A673 (cell line): ENCODE measurements around the gene SLC22A16. TPM values are rescaled to one million over a fixed set of nuclear protein-coding genes. Genes with fewer than 3 reads are reported as not detected.

Experiments used
- BruUV-seq: library from RNA; stranded (reverse); fragments of 400-500 nt; replicated peaks from 2 replicates; lab custom pipeline; 2021; lab: Mats Ljungman, UMichigan
- CTCF ChIA-PET: fragments of 300-600 bp; sonication (Branson Sonifier 250); formaldehyde crosslinking; loops from one replicate; lab custom pipeline; 2022; ENCODE audit warnings: antibody characterized with exemption; lab: Charles Lee
- POLR2A ChIA-PET: fragments of 300-600 bp; sonication (Branson Sonifier 250); formaldehyde crosslinking; loops from one replicate; lab custom pipeline; 2022; ENCODE audit warnings: antibody characterized with exemption; ENCODE audit not compliant: low non-redundant PET; lab: Charles Lee
- DNase-seq: peaks from one replicate; pipeline ENCODE4 v3.0.0-alpha.2; 2015; ENCODE audit warnings: low spot score
- H3K27ac ChIP-seq: fragments of 200-600 bp; sonication (generic); 2 replicates; pipeline ENCODE4 v1.5.1; 2016; ENCODE audit warnings: mixed run types, low read depth, mild to moderate bottlenecking, mixed read lengths, antibody characterized with exemption, low read length; ENCODE audit not compliant: poor library complexity, severe bottlenecking
- H3K27me3 ChIP-seq: fragments of 200-600 bp; sonication (generic); replicated peaks from 2 replicates; pipeline ENCODE4 v1.6.1; 2017; ENCODE audit warnings: mixed run types, low read depth, mild to moderate bottlenecking, mixed read lengths, antibody characterized with exemption, low read length; ENCODE audit not compliant: insufficient read depth, poor library complexity
- H3K36me3 ChIP-seq: fragments of 200-600 bp; sonication (generic); 2 replicates; pipeline ENCODE4 v1.6.1; 2016; ENCODE audit warnings: mixed run types, mild to moderate bottlenecking, mixed read lengths, antibody characterized with exemption, low read length; ENCODE audit not compliant: insufficient read depth, poor library complexity, severe bottlenecking
- H3K4me1 ChIP-seq: fragments of 200-600 bp; sonication (generic); 2 replicates; pipeline ENCODE4 v1.6.1; 2017; ENCODE audit warnings: mixed run types, mild to moderate bottlenecking, mixed read lengths, antibody characterized with exemption, low read length; ENCODE audit not compliant: insufficient read depth, poor library complexity, severe bottlenecking
- H3K4me3 ChIP-seq: fragments of 200-600 bp; sonication (generic); 2 replicates; pipeline ENCODE4 v1.5.1; 2016; ENCODE audit warnings: low read depth, mixed run types, mild to moderate bottlenecking, mixed read lengths, low read length; ENCODE audit not compliant: poor library complexity, severe bottlenecking
- H3K9me3 ChIP-seq: fragments of 200-600 bp; sonication (generic); 2 replicates; pipeline ENCODE4 v1.6.1; 2016; ENCODE audit warnings: mixed run types, low read depth, mild to moderate bottlenecking, mixed read lengths, antibody characterized with exemption, low read length; ENCODE audit not compliant: poor library complexity, severe bottlenecking
- EZH2 ChIP-seq: fragments of 200-600 bp; sonication (generic); IDR thresholded peaks from 2 replicates; pipeline ENCODE4 v1.6.1; 2017; ENCODE audit warnings: borderline replicate concordance, low read depth, mild to moderate bottlenecking, mixed read lengths, antibody characterized with exemption, low read length; ENCODE audit not compliant: poor library complexity, severe bottlenecking
- intact Hi-C: fragments of 100-400 bp; cut with micrococcal nuclease; formaldehyde crosslinking; loops from one replicate; pipeline ENCODE4 v1.10.0; 2022; ENCODE audit not compliant: unreplicated experiment
- total RNA-seq: library from RNA; stranded (reverse); gene quantifications from 2 replicates; pipeline ENCODE4 v1.2.3, GENCODE V29; 2021
- TF ChIP-seq, protein P1 (sequence below): fragments of 300-800, 200-600 bp; sonication (generic); conservative IDR thresholded peaks from 2 replicates; pipeline ENCODE4 v1.5.1; 2017; ENCODE audit warnings: low read depth, mild to moderate bottlenecking, antibody characterized with exemption, low read length, moderate library complexity, mixed read lengths

The SLC22A16 gene
- total RNA-seq, 1 experiment from 2014 or later, result 0.15 TPM

DNA sequence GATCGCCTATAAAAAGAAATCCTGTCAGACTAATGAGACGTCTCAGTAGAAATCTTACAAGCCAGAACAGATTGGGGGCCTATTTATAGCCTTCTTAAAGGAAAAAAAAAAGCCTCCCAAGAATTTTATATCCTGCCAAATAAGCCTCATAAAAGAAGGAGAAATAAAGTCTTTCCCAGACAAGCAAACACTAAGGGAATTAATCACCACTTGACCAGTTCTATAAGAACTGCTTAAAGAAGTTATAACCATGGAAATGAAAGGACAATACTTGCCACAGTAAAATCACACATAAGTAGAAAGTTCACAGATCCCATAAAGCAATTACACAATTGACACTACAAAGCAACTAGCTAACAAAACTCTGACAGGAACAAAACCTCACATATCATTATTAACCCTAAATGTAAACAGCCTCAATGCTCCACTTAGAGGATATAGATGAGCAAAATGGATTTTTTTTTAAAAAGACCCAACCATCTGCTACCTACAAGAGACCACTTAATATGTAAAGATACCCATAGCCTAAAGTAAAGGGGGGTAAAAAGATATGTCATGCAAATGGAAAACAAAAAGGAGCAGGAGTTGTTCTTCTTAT is 13.4 kb downstream of the SLC22A16 start:
- peaks cover 18% of the 10 kb centered on the region for H3K9me3 ChIP-seq
- intact Hi-C loops, result no loop called here
- CTCF ChIA-PET, result no interaction called here
- no peak overlapping the region for H3K27ac ChIP-seq
- no peaks in the 10 kb centered on the region for H3K4me1 ChIP-seq
- DNase-seq, result no peak
- POLR2A ChIA-PET, result no interaction called here
- no peaks in the 10 kb centered on the region for H3K36me3 ChIP-seq
- no peak overlapping the region for H3K4me3 ChIP-seq
- TF ChIP-seq EZH2, result no peak
- TF ChIP-seq, protein P1, sequence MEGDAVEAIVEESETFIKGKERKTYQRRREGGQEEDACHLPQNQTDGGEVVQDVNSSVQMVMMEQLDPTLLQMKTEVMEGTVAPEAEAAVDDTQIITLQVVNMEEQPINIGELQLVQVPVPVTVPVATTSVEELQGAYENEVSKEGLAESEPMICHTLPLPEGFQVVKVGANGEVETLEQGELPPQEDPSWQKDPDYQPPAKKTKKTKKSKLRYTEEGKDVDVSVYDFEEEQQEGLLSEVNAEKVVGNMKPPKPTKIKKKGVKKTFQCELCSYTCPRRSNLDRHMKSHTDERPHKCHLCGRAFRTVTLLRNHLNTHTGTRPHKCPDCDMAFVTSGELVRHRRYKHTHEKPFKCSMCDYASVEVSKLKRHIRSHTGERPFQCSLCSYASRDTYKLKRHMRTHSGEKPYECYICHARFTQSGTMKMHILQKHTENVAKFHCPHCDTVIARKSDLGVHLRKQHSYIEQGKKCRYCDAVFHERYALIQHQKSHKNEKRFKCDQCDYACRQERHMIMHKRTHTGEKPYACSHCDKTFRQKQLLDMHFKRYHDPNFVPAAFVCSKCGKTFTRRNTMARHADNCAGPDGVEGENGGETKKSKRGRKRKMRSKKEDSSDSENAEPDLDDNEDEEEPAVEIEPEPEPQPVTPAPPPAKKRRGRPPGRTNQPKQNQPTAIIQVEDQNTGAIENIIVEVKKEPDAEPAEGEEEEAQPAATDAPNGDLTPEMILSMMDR, result no peak
- no peaks in the 10 kb centered on the region for H3K27me3 ChIP-seq
- no TSS peak for BruUV-seq

DNA sequence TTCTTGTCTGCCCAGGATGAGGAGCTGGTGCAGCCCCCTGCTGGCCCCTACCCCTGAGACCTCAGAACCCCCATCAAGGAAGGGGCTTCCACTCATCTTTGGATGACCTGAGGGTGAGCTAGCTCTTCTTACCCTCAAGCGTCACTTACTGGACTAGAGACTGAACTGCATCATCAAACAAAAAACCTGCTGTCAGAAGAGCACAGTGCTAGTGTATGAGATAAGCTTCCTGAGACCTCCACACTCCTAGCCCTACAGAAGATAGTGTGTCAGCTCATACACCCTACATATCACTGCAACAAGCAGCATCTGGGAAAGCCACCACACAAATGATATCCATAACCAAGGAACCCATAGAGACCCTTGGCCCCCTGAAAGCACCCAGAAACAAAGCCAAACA is 15.0 kb downstream of the SLC22A16 start:
- intact Hi-C loops, result no loop called here
- ChIA-PET CTCF (no interaction called here), POLR2A (no interaction called here)
- no peak overlapping the region for H3K4me3 ChIP-seq
- no peak overlapping the region for H3K27ac ChIP-seq
- no peak for DNase-seq
- no peaks in the 10 kb centered on the region for H3K36me3 ChIP-seq
- no TSS peak for BruUV-seq
- H3K4me1 ChIP-seq, result no peaks in the 10 kb centered on the region
- peaks cover 18% of the 10 kb centered on the region for H3K9me3 ChIP-seq
- no peak for TF ChIP-seq EZH2
- TF ChIP-seq, protein P1, result no peak
- H3K27me3 ChIP-seq, result no peaks in the 10 kb centered on the region

DNA sequence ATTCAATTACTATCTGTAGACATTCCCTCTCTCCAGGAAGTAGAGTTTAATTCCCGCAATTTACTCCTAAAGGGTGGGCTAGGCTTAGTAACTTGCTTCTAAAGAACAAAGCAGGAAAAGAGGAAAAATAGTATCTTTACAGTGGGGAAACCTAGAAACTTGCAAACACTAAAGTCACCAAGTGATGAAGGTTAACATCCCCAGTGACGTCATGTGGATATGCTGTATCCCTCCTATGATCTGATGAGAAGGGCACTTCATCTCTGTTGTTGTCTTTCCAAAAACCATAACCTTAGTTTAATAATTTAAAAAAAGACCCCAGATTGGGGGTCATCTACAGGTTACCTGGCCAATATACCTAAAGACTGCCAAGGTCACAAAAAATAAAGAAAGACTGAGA is 17.3 kb downstream of the SLC22A16 start:
- Histone ChIP-seq H3K4me3 (no peak overlapping the region), H3K9me3 (peaks cover 18% of the 10 kb centered on the region), H3K27me3 (no peaks in the 10 kb centered on the region), H3K36me3 (no peaks in the 10 kb centered on the region), H3K4me1 (no peaks in the 10 kb centered on the region), H3K27ac (no peak overlapping the region)
- BruUV-seq, result no TSS peak
- POLR2A ChIA-PET, result no interaction called here
- TF ChIP-seq EZH2, result no peak
- TF ChIP-seq, protein P1, result no peak
- DNase-seq, result no peak
- CTCF ChIA-PET, result no interaction called here
- intact Hi-C loops, result no loop called here
